ENCODE data around the gene GAB2.

The GAB2 gene

GRCh38 chr11:78374917-78375316 is 42.7 kb downstream of the GAB2 start:
- H3K27ac ChIP-seq (ENCODE audit: extremely low read depth, low read depth, low read length) = no peak overlapping the region

GRCh38 chr11:78373689-78374088 is 43.9 kb downstream of the GAB2 start:
- no peak for TF ChIP-seq BCL11B (tag by site-specific recombination; IDR thresholded peaks at IDR 0.05; ENCODE audit: low read depth)
- TF ChIP-seq PRDM4 (tag by site-specific recombination; IDR thresholded peaks at IDR 0.05) = no peak
- no peak for TF ChIP-seq SCRT1 (tag by site-specific recombination; IDR thresholded peaks at IDR 0.05; ENCODE audit: borderline replicate concordance)
- TF ChIP-seq WT1 (tag by site-specific recombination; IDR thresholded peaks at IDR 0.05) = no peak
- no peak for TF ChIP-seq ZBTB8A (tag by site-specific recombination; IDR thresholded peaks at IDR 0.05)
- no peak for TF ChIP-seq ZNF211 (tag by site-specific recombination; IDR thresholded peaks at IDR 0.05; ENCODE audit: low read depth)
- Histone ChIP-seq H3K9me3 (ENCODE audit: control insufficient read depth, insufficient read depth, low read depth, low read length) (no peaks in the 10 kb centered on the region), H3K4me3 (ENCODE audit: low read depth, low read length) (no peak overlapping the region), H3K4me1 (ENCODE audit: control insufficient read depth, insufficient read depth, low read length) (no peaks in the 10 kb centered on the region), H3K36me3 (ENCODE audit: control insufficient read depth in 2 of 2, insufficient read depth in 1 of 2, low read length in 2 of 2) (no peaks in the 10 kb centered on the region), H3K27ac (ENCODE audit: extremely low read depth, low read depth, low read length) (no peak overlapping the region)
- ChIA-PET CTCF (interaction anchor here (0.8 kb wide), 1 partner anchor 45 kb away, joined by 3 read pairs; no protein-coding TSS in a partner anchor), POLR2A (no interaction called here)

More at GRCh38 chr11:78374917-78375316, 42.7 kb downstream of the GAB2 start:
- POLR2A ChIA-PET = no interaction called here
- TF ChIP-seq ZNF274 (IDR thresholded peaks at IDR 0.05; ENCODE audit: low read length) (no peak), ZNF274 (tag by site-specific recombination; IDR thresholded peaks at IDR 0.05; ENCODE audit: borderline replicate concordance) (no peak), ZNF449 (tag by site-specific recombination; IDR thresholded peaks at IDR 0.05) (no peak), ZNF785 (tag by site-specific recombination; IDR thresholded peaks at IDR 0.05) (no peak), WT1 (tag by site-specific recombination; IDR thresholded peaks at IDR 0.05) (no peak)
- no peaks in the 10 kb centered on the region for H3K4me1 ChIP-seq (ENCODE audit: control insufficient read depth, insufficient read depth, low read length)
- no peaks in the 10 kb centered on the region for H3K9me3 ChIP-seq (ENCODE audit: control insufficient read depth, insufficient read depth, low read depth, low read length)
- no peak overlapping the region for H3K4me3 ChIP-seq (ENCODE audit: low read depth, low read length)
- CTCF ChIA-PET = interaction anchor here (1.0 kb wide), 1 partner anchor 191 kb away, joined by 3 read pairs; no protein-coding TSS in a partner anchor
- H3K36me3 ChIP-seq (ENCODE audit: control insufficient read depth in 2 of 2, insufficient read depth in 1 of 2, low read length in 2 of 2) = no peaks in the 10 kb centered on the region

- POLR2A ChIA-PET = interaction anchor here (0.7 kb wide), 1 partner anchor 1216 kb away, joined by 4 read pairs; no protein-coding TSS in a partner anchor
- Histone ChIP-seq H3K9me3 (ENCODE audit: control insufficient read depth, insufficient read depth, low read depth, low read length) (no peaks in the 10 kb centered on the region), H3K27ac (ENCODE audit: extremely low read depth, low read depth, low read length) (no peak overlapping the region), H3K36me3 (ENCODE audit: control insufficient read depth in 2 of 2, insufficient read depth in 1 of 2, low read length in 2 of 2) (no peaks in the 10 kb centered on the region), H3K4me3 (ENCODE audit: low read depth, low read length) (no peak overlapping the region), H3K4me1 (ENCODE audit: control insufficient read depth, insufficient read depth, low read length) (no peaks in the 10 kb centered on the region)
- CTCF ChIA-PET = interaction anchor here (0.6 kb wide), 1 partner anchor 27 kb away, joined by 3 read pairs; no protein-coding TSS in a partner anchor
- TF ChIP-seq ZNF518A (tag by site-specific recombination; conservative IDR thresholded peaks at IDR 0.05; ENCODE audit: low read depth) (no peak), ZNF791 (tag by site-specific recombination; IDR thresholded peaks at IDR 0.05) (no peak), SCRT2 (tag by site-specific recombination; IDR thresholded peaks at IDR 0.05) (no peak), ZNF426 (tag by site-specific recombination; IDR thresholded peaks at IDR 0.05) (no peak), SCRT1 (tag by site-specific recombination; IDR thresholded peaks at IDR 0.05; ENCODE audit: borderline replicate concordance) (no peak), ZNF223 (tag by site-specific recombination; IDR thresholded peaks at IDR 0.05) (no peak), ZSCAN18 (tag by site-specific recombination; IDR thresholded peaks at IDR 0.05) (no peak)
These were observed 45.4 kb downstream of the GAB2 start for GRCh38 chr11:78372114-78372768.
